ENCODE results near the gene RBP7.

DNA sequence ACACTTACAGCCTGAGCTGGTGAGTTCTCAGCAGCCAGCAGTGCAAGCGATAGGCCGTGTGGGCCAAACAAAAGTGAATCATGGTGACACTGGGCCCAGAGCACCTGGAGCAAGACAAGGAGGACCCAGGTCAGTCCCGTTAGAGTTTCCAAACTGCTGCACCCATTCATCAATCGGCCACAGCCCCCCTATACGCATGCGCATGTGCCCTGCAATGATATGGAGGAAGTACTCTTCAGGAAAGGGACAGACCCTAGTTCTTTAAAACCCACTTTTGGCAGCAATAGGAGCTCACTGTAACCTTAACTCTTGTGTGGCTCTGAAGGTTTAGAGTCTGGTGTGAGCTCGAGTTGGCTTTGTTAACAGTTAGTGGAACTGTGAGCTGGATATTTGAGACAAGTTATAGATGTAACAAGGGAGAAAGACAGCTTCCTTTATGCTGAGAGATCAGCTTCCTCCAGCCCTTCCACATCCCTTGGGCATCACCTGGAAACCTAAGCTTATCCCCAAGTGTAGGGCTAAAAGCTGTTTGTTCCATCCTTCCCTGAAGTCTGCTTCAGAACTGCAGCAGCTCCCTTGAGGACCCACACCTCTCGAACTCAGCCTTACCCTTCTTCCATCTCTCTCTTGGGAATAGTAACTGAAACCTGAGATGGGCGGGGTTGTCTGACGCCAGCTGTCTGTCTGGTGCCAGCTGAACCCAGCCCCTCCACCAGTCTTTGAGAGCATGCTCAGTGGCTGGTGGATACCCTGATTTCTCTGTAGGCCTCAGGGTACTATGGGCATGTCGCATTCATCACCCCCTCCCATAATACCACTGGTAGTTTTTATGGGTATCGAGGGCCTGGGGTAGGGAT lies 36.1 kb upstream of the RBP7 start:
- TF ChIP-seq, protein P1, sequence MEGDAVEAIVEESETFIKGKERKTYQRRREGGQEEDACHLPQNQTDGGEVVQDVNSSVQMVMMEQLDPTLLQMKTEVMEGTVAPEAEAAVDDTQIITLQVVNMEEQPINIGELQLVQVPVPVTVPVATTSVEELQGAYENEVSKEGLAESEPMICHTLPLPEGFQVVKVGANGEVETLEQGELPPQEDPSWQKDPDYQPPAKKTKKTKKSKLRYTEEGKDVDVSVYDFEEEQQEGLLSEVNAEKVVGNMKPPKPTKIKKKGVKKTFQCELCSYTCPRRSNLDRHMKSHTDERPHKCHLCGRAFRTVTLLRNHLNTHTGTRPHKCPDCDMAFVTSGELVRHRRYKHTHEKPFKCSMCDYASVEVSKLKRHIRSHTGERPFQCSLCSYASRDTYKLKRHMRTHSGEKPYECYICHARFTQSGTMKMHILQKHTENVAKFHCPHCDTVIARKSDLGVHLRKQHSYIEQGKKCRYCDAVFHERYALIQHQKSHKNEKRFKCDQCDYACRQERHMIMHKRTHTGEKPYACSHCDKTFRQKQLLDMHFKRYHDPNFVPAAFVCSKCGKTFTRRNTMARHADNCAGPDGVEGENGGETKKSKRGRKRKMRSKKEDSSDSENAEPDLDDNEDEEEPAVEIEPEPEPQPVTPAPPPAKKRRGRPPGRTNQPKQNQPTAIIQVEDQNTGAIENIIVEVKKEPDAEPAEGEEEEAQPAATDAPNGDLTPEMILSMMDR (IDR thresholded peaks at IDR 0.05) = no peak
- TF ChIP-seq POLR2A (IDR thresholded peaks at IDR 0.05) = no peak

Measured in lower leg skin (tissue), 3 donors.